Measurements from ENCODE around the gene DGKG.

DGKG gene

DNA sequence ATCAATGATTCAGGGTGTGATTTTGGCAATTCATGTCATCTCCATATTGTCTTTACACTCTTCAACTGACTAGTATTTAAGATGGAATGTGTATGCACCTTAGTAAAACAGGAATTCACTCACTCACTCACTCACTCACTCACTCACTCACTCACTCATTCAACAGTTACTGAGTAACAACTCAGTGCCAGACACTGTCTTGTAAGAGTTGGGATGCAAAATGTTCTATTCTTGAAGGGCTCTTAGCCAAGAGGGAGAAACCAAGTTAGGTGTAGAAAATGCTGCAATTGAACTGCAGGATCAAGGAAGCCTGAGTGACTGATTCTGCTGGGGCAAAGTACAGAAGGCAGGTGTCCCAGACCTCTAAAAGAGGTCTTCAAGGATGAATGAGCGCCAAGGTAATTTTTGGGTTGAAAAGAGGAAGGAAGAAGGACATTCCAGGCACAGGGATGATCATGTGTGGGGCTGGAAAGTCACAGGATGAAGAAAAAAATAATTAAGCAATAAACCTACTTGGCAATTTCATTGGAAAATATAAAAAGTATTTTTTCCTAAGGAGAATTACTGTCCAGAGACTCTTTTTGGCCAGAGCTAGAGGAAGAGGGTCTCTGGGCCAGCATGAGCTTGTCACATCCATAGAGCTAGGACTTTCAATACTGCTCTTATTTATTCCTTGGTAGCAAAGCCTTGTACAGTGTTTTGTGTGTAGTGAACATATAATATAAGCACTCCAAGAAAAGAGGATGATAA lies 194.2 kb downstream of the DGKG start:
- no peak for DNase-seq

DNA sequence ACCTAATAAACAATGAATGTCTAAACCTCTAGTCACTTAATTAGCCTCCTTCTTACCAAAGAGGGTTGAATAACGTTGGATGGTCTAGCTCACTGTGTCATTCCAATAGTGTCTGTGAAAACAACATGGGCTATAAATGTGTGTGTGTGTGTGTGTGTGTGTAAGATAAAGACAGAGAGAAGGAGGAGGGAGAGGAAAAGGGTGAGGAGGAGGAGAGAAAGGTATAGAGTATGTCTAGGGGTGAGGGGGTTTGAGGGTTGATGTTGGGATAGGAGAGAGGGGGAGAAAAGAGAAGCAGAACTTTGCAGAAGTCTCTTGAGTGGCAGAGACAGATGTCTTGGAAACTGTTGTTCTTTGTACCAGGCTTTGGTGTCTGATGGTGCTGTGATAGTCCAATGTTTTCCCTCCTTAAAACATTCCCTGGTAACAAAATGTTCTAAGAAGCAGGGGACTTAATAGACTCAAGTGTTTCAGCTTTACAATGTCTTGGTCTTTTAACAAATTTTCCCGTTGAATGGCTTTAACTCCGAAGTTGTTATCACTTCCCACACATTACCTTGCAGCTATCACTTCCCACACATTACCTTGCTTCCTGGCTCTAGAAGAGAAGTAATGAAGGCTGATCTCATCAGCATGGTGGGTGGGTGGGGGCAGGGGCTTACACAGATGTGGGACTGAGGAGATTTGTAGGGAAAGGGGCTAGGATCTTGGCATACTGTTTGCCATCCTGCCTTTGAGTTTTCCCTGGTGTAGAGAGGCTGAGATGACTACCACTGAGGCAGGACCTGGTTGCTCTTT lies 195.3 kb downstream of the DGKG start:
- DNase-seq = no peak

- DNase-seq = no peak
Measured at GRCh38 chr3:186166036-186166435, 196.0 kb downstream of the DGKG start.

GRCh38 chr3:186165331-186165730 lies 196.7 kb downstream of the DGKG start:
- DNase-seq = no peak

DNA sequence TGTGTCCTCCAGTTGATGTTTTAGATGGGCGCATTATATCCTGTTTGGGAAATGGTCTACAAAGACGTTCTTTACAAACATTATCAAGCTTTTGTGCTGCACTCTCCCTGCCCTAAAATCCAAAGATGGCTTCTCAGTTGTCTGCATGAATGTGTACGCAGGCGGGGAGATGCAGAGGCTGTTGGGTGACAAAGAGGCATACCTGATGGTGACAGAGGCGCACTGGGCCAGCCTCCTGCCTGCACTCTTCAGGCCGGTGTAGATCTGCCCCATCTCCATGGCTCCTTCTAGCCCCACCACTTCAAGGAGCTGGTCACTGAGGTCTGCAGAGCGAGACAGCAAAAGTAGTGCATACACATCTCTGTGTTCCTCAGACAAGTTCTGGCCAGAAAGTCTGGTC lies 197.3 kb downstream of the DGKG start:
- no peak for DNase-seq

DNA sequence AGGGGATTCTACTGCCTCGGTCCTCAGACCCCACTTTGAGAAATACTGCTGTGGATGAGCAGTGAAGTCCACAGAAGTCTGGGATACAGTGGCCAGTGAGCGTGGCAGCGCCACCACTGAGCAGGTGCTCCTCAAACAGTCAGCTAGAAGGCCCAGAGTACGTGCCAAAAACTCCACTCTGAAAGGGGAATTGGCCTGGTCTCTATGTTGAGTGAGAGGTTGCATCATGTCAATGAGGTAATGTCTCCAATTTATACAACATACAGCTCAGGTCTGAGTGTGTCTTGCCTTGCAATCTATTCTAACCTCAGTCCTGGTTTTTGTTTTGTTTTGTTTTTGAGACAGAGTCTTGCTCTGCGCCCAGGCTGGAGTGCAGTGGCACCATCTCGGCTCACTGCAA lies 199.8 kb downstream of the DGKG start:
- peak; percentile 84 to 85 for DNase-seq

DNA sequence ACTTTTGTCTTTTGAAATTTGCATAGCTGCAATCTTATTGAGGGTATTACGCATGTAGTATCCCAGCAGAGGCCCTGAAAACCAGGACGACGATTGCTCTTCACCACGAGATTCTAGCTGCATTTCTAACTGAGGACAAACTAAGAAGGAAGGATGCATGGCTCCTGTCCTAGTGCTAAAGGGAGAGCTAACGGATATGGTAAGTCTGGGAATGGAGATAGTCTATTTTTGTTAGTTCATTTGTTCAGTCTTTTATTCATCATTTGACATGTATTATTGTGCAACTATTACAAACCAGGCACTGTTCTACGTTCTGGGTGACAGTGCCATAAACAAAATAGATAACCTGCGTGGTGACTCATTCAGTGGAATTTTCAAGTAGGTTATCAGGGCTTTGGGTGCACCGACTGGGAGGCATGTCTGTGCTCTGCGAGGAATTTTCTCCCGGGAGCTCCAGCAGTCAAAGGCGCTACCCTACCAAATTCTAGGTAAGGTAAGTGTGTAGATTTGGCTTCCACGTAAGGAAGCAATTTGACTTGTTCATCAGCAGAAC lies 201.3 kb downstream of the DGKG start:
- no peak for DNase-seq

DNA sequence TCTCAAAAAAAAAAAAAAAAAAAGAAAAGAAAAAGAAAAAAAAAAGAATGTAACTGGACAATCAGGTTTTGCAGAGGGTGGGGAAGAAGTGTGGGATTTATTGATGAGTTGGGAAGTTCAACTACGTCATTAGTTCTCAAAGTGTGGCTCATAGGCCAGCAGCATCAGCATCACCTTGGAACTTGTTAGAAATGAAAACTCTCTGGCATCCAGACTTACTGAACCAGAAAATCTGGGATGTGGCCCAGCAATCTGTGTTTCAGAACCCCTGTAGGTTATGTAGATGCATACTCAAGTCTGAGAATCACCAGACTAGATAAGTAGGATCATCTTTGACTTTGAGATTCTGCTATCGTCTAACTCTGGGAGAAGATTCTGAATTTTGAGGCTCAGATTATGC lies 207.4 kb downstream of the DGKG start:
- no peak for DNase-seq

DNA sequence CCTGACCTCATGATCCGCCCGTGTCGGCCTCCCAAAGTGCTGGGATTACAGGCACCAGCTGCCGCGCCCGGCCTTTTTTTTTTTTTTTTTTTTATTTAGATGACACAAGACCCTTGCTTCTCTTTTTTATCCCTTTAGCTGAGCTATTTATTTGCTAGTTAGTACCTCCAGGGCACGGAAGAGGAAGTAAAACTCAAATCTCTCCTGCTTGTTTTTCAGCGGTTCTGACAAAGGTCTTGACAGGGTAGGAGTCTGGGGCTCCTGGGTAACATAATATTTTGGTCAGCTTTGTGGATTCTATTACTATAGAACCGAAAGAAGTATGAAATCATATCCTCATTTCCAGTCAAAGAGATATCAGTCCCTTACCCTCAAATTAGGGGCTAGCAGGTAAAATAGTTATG lies 209.1 kb downstream of the DGKG start:
- peak; percentile 85 to 90 for DNase-seq

DNA sequence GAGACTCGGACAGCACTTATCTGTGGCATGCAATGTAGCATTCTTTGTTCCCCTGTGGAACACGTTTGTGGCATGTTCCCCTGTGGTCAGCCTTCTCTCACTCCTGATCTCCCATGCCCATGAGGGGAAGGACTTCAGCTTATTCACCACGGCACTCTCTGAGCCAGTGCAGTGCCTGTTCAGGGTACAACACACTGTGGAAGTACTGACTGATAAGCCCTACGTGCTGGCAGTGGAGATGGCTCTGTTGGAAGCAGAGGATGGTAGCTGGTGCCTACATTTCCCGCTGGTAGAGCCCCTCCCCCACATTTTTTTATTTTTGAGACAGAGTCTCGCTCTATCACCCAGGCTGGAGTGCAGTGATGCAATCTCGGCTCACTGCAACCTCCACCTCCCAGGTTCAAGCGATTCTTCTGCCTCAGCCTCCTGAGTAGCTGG lies 209.7 kb downstream of the DGKG start:
- DNase-seq = no peak

DNA sequence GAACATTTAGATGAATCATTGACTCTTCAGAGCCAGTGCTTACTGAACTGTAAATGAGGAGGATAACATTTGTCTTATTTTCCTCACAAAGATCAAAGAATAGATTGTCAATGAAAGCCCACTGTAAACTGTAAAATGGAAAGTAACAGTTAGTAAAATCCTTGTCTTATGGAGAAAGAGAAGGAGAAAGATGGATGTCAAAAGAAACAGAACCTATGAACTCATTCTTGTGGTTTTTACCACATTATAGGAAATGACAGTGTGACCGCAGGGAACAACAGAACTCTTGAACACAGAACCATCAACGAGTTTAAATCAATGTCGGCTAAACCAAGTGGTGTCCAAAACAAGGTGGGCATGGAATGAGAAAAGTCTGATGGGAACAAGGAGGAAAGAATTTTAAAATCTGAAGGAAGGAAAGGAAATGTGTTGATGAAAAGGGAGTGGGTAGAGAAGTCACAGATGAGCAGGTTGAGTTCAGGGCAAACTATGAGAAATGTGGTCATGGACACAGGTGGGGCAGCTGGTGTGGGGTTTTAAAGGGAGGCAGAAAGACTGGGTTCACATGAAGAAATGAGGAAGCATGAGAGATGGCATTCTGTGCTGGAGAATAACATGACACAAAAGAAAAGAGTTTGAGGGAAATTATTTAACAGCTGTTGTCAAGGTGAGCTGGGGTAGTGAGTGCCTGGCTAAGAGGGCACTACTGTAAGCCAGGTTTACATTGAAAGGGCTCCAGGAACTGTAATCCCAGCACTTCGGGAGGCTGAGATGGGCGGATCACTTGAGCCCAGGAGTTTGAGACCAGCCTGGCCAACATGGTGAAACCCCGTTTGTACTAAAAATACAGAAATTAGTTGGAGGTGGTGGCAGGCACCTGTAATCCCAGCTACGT lies 210.7 kb downstream of the DGKG start:
- DNase-seq = no peak

GRCh38 chr3:186150041-186150830 lies 211.8 kb downstream of the DGKG start:
- no peak for DNase-seq

DNA sequence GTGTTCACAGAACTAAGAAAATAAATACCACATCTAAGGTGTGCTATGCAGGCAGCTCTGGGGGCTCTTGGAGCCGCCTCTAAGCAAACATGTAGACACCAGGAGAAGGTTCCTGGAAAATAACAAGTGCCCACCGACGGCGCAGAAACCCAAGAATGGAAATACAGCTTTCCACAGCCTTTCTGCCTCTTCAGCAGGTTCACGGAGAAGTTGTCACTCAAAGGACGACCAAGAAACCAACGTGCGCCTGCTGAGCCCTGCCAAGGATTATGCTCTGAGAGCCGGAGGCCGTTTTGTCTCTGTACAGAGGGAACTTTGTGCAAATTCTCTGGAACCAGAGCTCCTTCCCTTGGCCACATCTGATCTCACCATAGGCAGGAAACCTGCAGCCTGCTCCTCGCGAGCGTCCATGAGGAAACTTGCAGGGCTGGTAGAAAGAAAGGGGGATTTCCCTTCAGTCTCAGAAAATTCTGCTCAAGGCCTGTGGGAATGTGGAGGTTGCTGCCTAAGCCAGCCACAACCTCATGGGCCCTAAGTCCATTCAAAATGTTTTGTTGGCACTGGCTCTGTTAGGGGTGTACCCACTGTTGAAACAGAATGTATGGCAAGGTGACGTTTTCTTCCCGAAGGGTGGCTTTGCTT lies 212.6 kb downstream of the DGKG start:
- DNase-seq = no peak

GRCh38 chr3:186144257-186144656 lies 217.8 kb downstream of the DGKG start:
- DNase-seq = no peak

GRCh38 chr3:186143250-186143649 lies 218.8 kb downstream of the DGKG start:
- DNase-seq = no peak

DNA sequence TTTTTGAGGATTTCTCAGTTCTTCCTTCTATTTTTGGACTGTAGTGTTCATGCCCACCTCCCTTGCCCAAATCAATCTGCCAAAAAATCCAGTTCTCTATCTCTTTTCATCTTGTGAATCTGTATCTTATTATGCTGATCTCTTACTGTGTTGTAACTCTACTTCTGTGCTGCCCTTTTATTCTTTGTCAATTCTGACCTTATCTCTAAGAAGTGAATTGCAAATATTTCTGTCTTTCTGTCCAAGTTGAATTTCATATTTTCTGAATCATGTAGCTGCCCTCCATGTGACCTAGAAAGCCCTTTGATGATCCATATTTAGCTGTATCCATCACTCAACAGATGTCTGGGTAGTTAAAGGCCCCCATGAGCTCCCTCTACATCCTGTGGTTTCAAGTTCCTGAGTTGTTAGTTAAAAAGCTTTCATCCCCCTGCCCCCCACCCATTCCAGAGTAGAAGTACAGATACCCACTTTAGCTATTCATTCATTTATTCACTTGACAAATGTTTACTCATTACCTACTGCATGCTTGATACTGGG lies 219.6 kb downstream of the DGKG start:
- no peak for DNase-seq

DNA sequence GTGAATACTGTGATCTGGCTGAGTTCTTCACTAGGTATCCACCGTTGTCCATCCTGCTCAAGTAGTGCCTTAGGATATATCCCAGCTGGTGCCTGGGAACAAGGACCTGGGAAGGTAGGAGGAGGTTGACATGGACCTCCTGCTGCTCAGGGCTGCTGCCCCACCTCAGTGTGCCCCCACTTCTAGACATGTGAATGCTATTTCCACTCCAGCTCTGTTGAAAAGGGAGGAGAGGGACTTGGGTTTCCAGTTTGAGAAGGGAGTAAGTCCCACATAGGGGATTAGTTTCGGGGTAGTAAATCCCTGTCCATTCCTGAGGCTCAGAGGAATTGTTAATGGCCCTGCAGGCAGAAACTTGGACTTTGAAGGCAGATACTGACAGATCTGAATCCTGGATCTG lies 220.2 kb downstream of the DGKG start:
- DNase-seq = no peak

- DNase-seq = no peak
Measured at GRCh38 chr3:186138272-186138981, 223.6 kb downstream of the DGKG start.

DNA sequence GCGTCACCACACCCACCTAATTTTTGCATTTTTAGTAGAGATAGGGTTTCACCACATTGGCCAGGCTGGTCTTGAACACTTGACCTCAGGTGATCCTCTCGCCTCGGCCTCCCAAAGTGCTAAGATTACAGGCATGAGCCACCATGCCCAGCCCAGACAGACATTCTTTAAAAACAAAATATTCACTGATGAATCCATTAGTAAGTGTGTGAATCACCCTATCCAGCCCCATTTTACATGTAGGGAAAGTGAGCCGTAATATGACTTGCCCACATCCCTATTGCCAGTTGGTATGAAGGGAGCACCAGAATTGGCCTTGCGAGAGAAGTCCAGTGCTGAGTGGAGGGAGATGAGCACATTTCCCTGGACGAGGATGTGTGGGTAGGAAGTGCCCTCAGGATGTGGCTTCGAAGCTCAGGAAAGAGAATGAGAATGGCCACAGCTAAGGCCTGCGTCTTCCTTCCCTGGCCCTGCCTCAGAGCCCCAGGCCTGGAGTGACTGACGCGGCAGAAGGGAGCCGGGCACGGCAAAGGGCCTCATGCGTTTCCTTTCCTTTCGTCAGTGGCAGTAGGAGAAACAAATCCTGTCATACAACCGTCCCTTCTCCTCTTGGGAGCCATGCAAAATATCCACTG lies 224.9 kb downstream of the DGKG start:
- DNase-seq = no peak

DNA sequence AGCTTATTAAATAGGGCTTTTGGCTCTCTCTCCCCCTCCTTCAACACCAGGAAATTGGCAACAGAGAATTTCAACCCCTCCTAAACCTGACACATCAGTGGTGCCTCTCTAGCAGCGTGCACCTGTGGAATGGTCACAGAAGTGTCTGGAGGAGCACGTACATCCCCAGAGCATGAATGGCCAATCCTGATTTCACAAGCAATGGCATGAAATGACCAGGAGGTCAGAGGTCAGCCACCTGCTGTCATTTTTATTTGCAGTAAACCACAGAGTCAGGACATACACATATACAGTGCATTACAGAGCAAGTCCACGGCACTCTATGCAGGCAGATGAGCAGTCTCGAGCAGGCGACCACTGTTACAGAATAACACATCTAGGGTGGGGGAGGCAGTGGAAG lies 228.1 kb downstream of the DGKG start:
- no peak for DNase-seq

Data from AML-193 (cell line).